Gastrocnemius medialis (tissue), 4 donors: ENCODE measurements around the gene DOCK6. TPM values are rescaled to one million over a fixed set of nuclear protein-coding genes. Genes with fewer than 3 reads are reported as not detected.

Experiments used
- ATAC-seq, 2 donors: fragments of 150-250 bp; one replicate each; pipeline ENCODE4 v1.9.1; 2016
- DNase-seq, 2 donors: peaks; one replicate each; pipeline ENCODE4 v3.0.0-alpha.2; 2019
- H3K27ac ChIP-seq, 4 donors: fragments of 200-600 bp; sonication (generic); 1 replicate in 1 of 4; 2 replicates in 3 of 4; pipeline ENCODE4 v1.5.1; 2016 to 2018; ENCODE audit warnings: mild to moderate bottlenecking in 2 of 4, moderate library complexity in 1 of 4
- H3K27me3 ChIP-seq, 3 donors: fragments of 200-600 bp; sonication (generic) in 2 of 3; 1 replicate in 1 of 3; 2 replicates in 2 of 3; pipeline versions ENCODE4 v1.5.1 to v1.6.0; 2016 to 2019; ENCODE audit warnings: mild to moderate bottlenecking in 1 of 3, moderate library complexity in 1 of 3
- H3K36me3 ChIP-seq, 2 donors: fragments of 200-600 bp; sonication (generic) in 1 of 2; one replicate each; pipeline ENCODE4 v1.5.1; 2017 to 2018
- H3K4me1 ChIP-seq, 2 donors: fragments of 200-600 bp; sonication (generic) in 1 of 2; one replicate each; pipeline ENCODE4 v1.5.1; 2016 to 2017; ENCODE audit warnings: mild to moderate bottlenecking in 2 of 2
- H3K4me3 ChIP-seq, 4 donors: fragments of 200-600 bp; sonication (generic) in 3 of 4; 1 replicate in 1 of 4; 2 replicates in 3 of 4; pipeline ENCODE4 v1.5.1; 2016 to 2019; ENCODE audit warnings: mild to moderate bottlenecking in 2 of 4
- H3K9me3 ChIP-seq, 3 donors: fragments of 200-600 bp; sonication (generic) in 2 of 3; 1 replicate in 1 of 3; 2 replicates in 2 of 3; pipeline ENCODE4 v1.5.1; 2016 to 2019
- POLR2A ChIP-seq, 2 donors: fragments of 450-650 bp; IDR thresholded peaks; one replicate each; pipeline ENCODE4 v1.6.1; 2017; ENCODE audit warnings: antibody characterized with exemption in 2 of 2, mild to moderate bottlenecking in 2 of 2, moderate library complexity in 2 of 2
- in situ Hi-C, 4 donors: fragments of 200-750 bp; cut with MboI; loops; one replicate each; pipeline versions ENCODE4 v1.15.0 to v1.8.0; 2017; ENCODE audit warnings: low sequenced_read_pairs in 4 of 4
- intact Hi-C: fragments of 100-400 bp; cut with DNase I; formaldehyde crosslinking; loops from one replicate; pipeline ENCODE4 v1.15.1; 2023; ENCODE audit warnings: low total_unique reads
- total RNA-seq, 4 donors: library from RNA; depleted of rRNA; stranded (reverse); fragments of >200 nt; gene quantifications; one replicate each; pipeline versions ENCODE4 v1.1.0 to v1.2.3, GENCODE V29; 2016
- TF ChIP-seq, protein P1 (sequence below), 5 experiments: fragments of 450-650 bp in 3 of 5; fragments of 200-600 bp in 2 of 5; sonication (generic) in 2 of 5; IDR thresholded peaks in 4 of 5; conservative IDR thresholded peaks in 1 of 5; 1 replicate in 4 of 5; 2 replicates in 1 of 5; pipeline ENCODE4 v1.5.1; 2016 to 2019; ENCODE audit warnings: antibody characterized with exemption in 5 of 5, mild to moderate bottlenecking in 3 of 5, moderate library complexity in 3 of 5

DOCK6 gene
- total RNA-seq, 4 donors from 2014 or later = 4.7 to 9.6 (median 5.8) TPM

DNA sequence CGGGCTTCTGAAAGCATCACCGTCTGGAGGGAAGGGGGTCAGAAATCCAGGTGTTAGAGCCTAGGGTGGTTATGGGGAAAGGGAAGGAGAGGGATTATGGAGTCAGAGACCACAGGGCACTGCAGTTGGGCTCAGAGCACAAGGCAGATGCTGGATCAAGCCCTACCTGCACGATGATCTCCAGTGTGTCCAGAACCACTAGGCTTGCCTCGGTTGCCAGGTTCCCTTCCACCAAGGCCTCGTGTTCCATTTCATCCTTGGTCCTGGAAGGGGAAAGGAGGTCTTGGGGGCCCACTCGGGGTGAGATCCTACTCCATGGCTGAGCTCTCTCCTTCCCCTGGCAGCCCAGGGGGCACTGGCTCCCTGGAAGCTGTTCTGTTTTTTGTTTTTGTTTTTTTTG, 47.9 kb downstream of the DOCK6 start:
- no peaks in the 10 kb centered on the region for H3K27me3 ChIP-seq
- H3K4me3 ChIP-seq = no peak overlapping the region
- TF ChIP-seq, protein P1, sequence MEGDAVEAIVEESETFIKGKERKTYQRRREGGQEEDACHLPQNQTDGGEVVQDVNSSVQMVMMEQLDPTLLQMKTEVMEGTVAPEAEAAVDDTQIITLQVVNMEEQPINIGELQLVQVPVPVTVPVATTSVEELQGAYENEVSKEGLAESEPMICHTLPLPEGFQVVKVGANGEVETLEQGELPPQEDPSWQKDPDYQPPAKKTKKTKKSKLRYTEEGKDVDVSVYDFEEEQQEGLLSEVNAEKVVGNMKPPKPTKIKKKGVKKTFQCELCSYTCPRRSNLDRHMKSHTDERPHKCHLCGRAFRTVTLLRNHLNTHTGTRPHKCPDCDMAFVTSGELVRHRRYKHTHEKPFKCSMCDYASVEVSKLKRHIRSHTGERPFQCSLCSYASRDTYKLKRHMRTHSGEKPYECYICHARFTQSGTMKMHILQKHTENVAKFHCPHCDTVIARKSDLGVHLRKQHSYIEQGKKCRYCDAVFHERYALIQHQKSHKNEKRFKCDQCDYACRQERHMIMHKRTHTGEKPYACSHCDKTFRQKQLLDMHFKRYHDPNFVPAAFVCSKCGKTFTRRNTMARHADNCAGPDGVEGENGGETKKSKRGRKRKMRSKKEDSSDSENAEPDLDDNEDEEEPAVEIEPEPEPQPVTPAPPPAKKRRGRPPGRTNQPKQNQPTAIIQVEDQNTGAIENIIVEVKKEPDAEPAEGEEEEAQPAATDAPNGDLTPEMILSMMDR (IDR thresholded peaks at IDR 0.05 in 4 of 5, conservative IDR thresholded peaks at IDR 0.05 in 1 of 5) = no peak
- no peak for TF ChIP-seq POLR2A (IDR thresholded peaks at IDR 0.05)
- in situ Hi-C loops = loop anchor here in 1 of 4 donors (25.0 kb wide), 1 partner anchor 177 kb away; no protein-coding TSS in a partner anchor
- intact Hi-C loops = no loop called here
- H3K9me3 ChIP-seq = no peaks in the 10 kb centered on the region
- peaks cover 0 to 14% of the 10 kb centered on the region in 2 donors for H3K36me3 ChIP-seq
- DNase-seq = no peak
- ATAC-seq = no peak
- no peak overlapping the region for H3K27ac ChIP-seq
- no peaks in the 10 kb centered on the region for H3K4me1 ChIP-seq

DNA sequence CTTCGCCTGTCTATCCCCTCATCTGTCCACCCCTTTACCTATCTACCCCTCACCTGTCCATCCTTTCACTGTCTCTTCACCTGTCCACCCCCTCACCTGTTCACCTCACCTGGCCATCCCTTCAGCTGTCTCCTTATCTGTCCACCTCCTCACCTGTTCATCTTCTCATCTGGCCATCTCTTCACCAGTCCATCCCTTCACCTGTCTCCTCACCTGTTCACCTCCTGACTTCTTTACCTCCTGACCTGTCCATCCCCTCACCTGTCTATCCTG, 51.7 kb downstream of the DOCK6 start:
- DNase-seq = no peak
- intact Hi-C loops = no loop called here
- H3K27ac ChIP-seq = no peak overlapping the region
- H3K4me3 ChIP-seq = no peak overlapping the region
- no peak for TF ChIP-seq POLR2A (IDR thresholded peaks at IDR 0.05)
- H3K27me3 ChIP-seq = no peaks in the 10 kb centered on the region
- no peaks in the 10 kb centered on the region for H3K9me3 ChIP-seq
- no peak for ATAC-seq
- H3K4me1 ChIP-seq = no peaks in the 10 kb centered on the region
- peaks cover 0 to 13% of the 10 kb centered on the region in 2 donors for H3K36me3 ChIP-seq
- in situ Hi-C loops = loop anchor here in 1 of 4 donors (25.0 kb wide), 1 partner anchor 173 kb away; no protein-coding TSS in a partner anchor

DNA sequence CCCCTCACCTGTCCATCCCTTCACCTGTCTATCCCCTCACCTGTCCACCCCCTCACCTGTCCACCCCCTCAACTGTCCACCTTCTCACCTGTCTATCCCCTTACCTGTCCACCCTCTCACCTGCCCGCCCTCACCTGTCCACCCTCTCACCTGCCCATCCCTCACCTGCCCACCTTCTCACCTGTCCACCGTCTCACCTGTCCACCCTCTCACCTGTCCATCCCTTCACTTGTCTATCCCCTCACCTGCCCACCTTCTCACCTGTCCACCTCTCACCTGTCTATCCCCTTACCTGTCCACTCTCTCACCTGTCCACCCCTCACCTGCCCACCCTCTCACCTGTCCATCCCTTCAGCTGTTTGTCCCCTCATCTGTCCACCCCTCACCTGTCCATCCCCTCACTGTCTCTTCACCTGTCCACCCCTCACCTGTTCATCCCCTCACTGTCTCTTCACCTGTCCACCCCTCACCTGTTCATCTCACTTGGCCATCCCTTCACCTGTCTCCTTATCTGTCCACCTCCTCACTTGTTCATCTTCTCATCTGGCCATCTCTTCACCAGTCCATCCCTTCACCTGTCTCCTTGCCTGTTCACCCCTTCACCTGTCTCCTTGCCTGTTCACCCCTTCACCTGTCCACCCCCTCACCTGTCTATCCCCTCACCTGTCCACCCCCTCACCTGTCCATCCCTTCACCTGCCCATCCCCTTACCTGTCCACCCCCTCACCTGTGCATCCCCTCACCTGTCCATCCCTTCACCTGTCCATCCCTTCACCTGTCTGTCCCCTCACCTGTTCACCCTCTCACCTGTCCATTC, 52.3 kb downstream of the DOCK6 start:
- in situ Hi-C loops (loop anchor here (5.0 to 25.0 kb wide), 3 partner anchors 78 to 175 kb away; no protein-coding TSS in a partner anchor), intact Hi-C loops (loop anchor here (10.0 kb wide), 1 partner anchor 175 kb away; no protein-coding TSS in a partner anchor)
- DNase-seq (no peak), ATAC-seq (no peak)
- Histone ChIP-seq H3K27me3 (no peaks in the 10 kb centered on the region), H3K4me1 (no peaks in the 10 kb centered on the region), H3K4me3 (no peak overlapping the region), H3K27ac (no peak overlapping the region), H3K9me3 (no peaks in the 10 kb centered on the region), H3K36me3 (peaks cover 0 to 7% of the 10 kb centered on the region in 2 donors)
- TF ChIP-seq POLR2A (IDR thresholded peaks at IDR 0.05) = no peak
- TF ChIP-seq, protein P1 (IDR thresholded peaks at IDR 0.05 in 4 of 5, conservative IDR thresholded peaks at IDR 0.05 in 1 of 5) = no peak

DNA sequence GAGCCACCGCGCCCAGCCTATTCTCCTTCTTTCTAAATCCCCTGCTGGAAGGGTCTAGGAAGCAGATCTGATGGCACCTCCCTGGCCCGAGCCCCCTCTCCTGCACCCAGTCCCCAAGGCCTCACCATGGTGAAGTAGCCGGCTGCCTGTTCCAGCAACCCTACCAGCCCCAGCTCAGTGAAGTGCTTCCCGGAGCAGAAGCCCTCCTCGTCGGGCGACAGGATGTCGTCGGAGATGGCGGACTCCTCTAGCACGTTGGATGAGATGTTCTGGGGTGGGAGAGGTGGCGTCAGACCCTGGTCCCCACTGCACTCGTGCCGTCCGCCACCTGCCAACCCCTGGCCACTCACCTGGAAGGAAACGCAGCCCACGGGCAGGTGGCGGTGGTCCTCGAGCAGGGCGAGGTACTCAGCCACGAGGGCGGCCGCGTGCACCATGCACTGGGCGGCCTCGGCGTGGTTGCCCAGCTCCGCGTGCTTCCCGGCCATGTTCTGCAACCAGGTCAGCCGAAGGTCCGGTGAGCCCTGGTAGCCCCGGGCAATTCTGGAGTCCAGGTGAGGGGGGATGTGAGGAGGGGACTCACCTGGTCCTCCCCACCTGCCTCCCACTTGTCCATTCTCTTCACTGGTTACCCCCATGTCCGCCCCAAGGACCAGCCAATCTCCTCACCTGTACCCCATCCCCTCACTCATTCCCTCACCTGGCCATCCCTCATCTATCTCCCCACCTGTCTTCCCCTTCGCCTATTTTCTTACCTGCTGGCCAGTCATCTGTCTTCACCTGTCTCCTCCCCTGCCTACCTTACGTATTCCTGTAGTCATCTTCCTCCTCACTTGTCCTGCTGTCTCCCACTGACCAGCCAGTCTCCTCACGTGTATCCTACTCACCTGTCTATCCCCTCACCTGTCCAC, 53.5 kb downstream of the DOCK6 start:
- intact Hi-C loops = loop anchor here (10.0 kb wide), 1 partner anchor 174 kb away; no protein-coding TSS in a partner anchor
- H3K4me1 ChIP-seq = peaks cover 0 to 5% of the 10 kb centered on the region in 2 donors
- in situ Hi-C loops = loop anchor here (5.0 to 25.0 kb wide), 3 partner anchors 77 to 174 kb away; no protein-coding TSS in a partner anchor
- no peaks in the 10 kb centered on the region for H3K9me3 ChIP-seq
- H3K36me3 ChIP-seq = no peaks in the 10 kb centered on the region
- H3K27ac ChIP-seq = no peak overlapping the region
- H3K27me3 ChIP-seq = no peaks in the 10 kb centered on the region
- no peak for DNase-seq
- TF ChIP-seq, protein P1 (IDR thresholded peaks at IDR 0.05 in 4 of 5, conservative IDR thresholded peaks at IDR 0.05 in 1 of 5) = no peak
- no peak for TF ChIP-seq POLR2A (IDR thresholded peaks at IDR 0.05)
- no peak for ATAC-seq
- no peak overlapping the region for H3K4me3 ChIP-seq
